HepG2 (cell line): ENCODE results near the gene OSER1. TPM values are rescaled to one million over a fixed set of nuclear protein-coding genes. Genes with fewer than 3 reads are reported as not detected.
A peak's percentile ranks its signal among the peaks of the same experiment; 100 is the strongest.

ENCODE experiments used
- ARHGAP35 ChIP-seq: sonication (generic); formaldehyde crosslinking; IDR thresholded peaks from 2 replicates; pipeline ENCODE4 v1.9.0; 2022; ENCODE audit warnings: mild to moderate bottlenecking, inconsistent platforms, moderate library complexity, missing genetic modification reagents, borderline replicate concordance
- ARNTL ChIP-seq: sonication (generic); formaldehyde crosslinking; IDR thresholded peaks from 2 replicates; pipeline ENCODE4 v1.4.0; 2020; ENCODE audit warnings: mild to moderate bottlenecking, missing genetic modification reagents
- BRCA1 ChIP-seq: sonication (generic); formaldehyde crosslinking; IDR thresholded peaks from 2 replicates; pipeline ENCODE4 v1.4.0; 2020; ENCODE audit warnings: missing genetic modification reagents
- CEBPB ChIP-seq: IDR thresholded peaks from 2 replicates; pipeline ENCODE4 v1.6.1; 2011; ENCODE audit warnings: low read depth, low read length, improper control_type of control experiment, borderline replicate concordance
- ETV5 ChIP-seq: IDR thresholded peaks from 2 replicates; pipeline ENCODE4 v1.6.1; 2018; ENCODE audit warnings: missing biosample characterization, missing genetic modification reagents, inconsistent platforms, borderline replicate concordance
- MXI1 ChIP-seq: IDR thresholded peaks from 3 replicates; pipeline ENCODE4 v1.6.1; 2012; ENCODE audit warnings: low read depth, low read length, inconsistent platforms, borderline replicate concordance
- PHF5A ChIP-seq: IDR thresholded peaks from one replicate; pipeline ENCODE4 v1.6.1; 2018; ENCODE audit warnings: low read depth, missing genetic modification reagents; ENCODE audit not compliant: unreplicated experiment
- SALL1 ChIP-seq: sonication (generic); formaldehyde crosslinking; IDR thresholded peaks from 2 replicates; pipeline ENCODE4 v1.8.0; 2022; ENCODE audit warnings: mild to moderate bottlenecking, missing genetic modification reagents
- SNAI1 ChIP-seq: sonication (generic); formaldehyde crosslinking; IDR thresholded peaks from 2 replicates; pipeline ENCODE4 v1.5.0; 2020; ENCODE audit warnings: mild to moderate bottlenecking, missing genetic modification reagents, borderline replicate concordance
- TGIF2 ChIP-seq: IDR thresholded peaks from 2 replicates; pipeline ENCODE4 v1.6.1; 2016; ENCODE audit warnings: control low read depth, missing compliant biosample characterization
- TP53 ChIP-seq: sonication (generic); formaldehyde crosslinking; conservative IDR thresholded peaks from 2 replicates; pipeline ENCODE4 v1.4.0; 2020; ENCODE audit warnings: missing genetic modification reagents
- ZFP37 ChIP-seq: sonication (generic); formaldehyde crosslinking; IDR thresholded peaks from 2 replicates; pipeline ENCODE4 v1.4.0; 2020; ENCODE audit warnings: missing genetic modification reagents, borderline replicate concordance
- ZFP62 ChIP-seq: sonication (generic); formaldehyde crosslinking; IDR thresholded peaks from 2 replicates; pipeline ENCODE4 v1.4.0; 2020; ENCODE audit warnings: missing genetic modification reagents
- ZKSCAN8 ChIP-seq: IDR thresholded peaks from 2 replicates; pipeline ENCODE4 v1.6.1; 2016; ENCODE audit warnings: borderline replicate concordance, missing genetic modification reagents, missing compliant biosample characterization
- ZNF136 ChIP-seq: sonication (generic); formaldehyde crosslinking; IDR thresholded peaks from 2 replicates; pipeline ENCODE4 v1.8.1; 2022; ENCODE audit warnings: low read depth, mild to moderate bottlenecking, moderate library complexity, missing genetic modification reagents
- ZNF263 ChIP-seq: sonication (generic); formaldehyde crosslinking; IDR thresholded peaks from 2 replicates; pipeline ENCODE4 v1.4.0; 2020; ENCODE audit warnings: missing genetic modification reagents
- ZNF570 ChIP-seq: sonication (generic); formaldehyde crosslinking; IDR thresholded peaks from 2 replicates; pipeline ENCODE4 v1.4.0; 2020; ENCODE audit warnings: mild to moderate bottlenecking, missing genetic modification reagents, borderline replicate concordance
- ZNF614 ChIP-seq: IDR thresholded peaks from 2 replicates; pipeline ENCODE4 v1.6.1; 2018; ENCODE audit warnings: missing biosample characterization, missing genetic modification reagents, inconsistent platforms, borderline replicate concordance
- ZNF629 ChIP-seq: sonication (generic); formaldehyde crosslinking; conservative IDR thresholded peaks from 2 replicates; pipeline ENCODE4 v1.5.0; 2020; ENCODE audit warnings: missing genetic modification reagents
- ZNF776 ChIP-seq: sonication (generic); formaldehyde crosslinking; IDR thresholded peaks from 2 replicates; pipeline ENCODE4 v1.4.0; 2020; ENCODE audit warnings: mild to moderate bottlenecking, missing genetic modification reagents
- polyA plus RNA-seq, 8 experiments: library from polyadenylated mRNA; depleted of rRNA in 3 of 8; stranded (reverse) in 7 of 8; unstranded in 1 of 8; fragments of >200 nt; fragmentation: Illumina TruSeq in 4 of 8; extraction: Trizol in 4 of 8; gene quantifications; 2 replicates each; pipeline versions ENCODE4 v1.2.1 to v1.2.3, GENCODE V29; 2011 to 2016; ENCODE audit warnings: low read depth in 4 of 8, missing spikeins in 1 of 8, mixed read lengths in 1 of 8; ENCODE audit not compliant: insufficient read depth in 1 of 8
- total RNA-seq, 5 experiments: library from RNA; depleted of rRNA; stranded (reverse); fragments of >200 nt; fragmentation: Illumina TruSeq; extraction: Trizol; gene quantifications; 2 replicates each; pipeline ENCODE4 v1.2.3, GENCODE V29; 2016; ENCODE audit warnings: low read depth in 1 of 5
- TF ChIP-seq, protein P1 (sequence below): sonication (generic); formaldehyde crosslinking; IDR thresholded peaks from 2 replicates; pipeline ENCODE4 v1.4.0; 2020; ENCODE audit warnings: missing genetic modification reagents, borderline replicate concordance
- TF ChIP-seq, protein P2 (sequence below): IDR thresholded peaks from 2 replicates; pipeline ENCODE4 v1.6.1; 2016
- TF ChIP-seq, protein P3 (sequence below): sonication (generic); formaldehyde crosslinking; IDR thresholded peaks from 2 replicates; pipeline ENCODE4 v1.5.0; 2020; ENCODE audit warnings: mild to moderate bottlenecking, missing genetic modification reagents, borderline replicate concordance
- TF ChIP-seq, protein P4 (sequence below): sonication (generic); formaldehyde crosslinking; IDR thresholded peaks from 2 replicates; pipeline ENCODE4 v1.8.1; 2023; ENCODE audit warnings: mild to moderate bottlenecking, missing genetic modification reagents, borderline replicate concordance
- TF ChIP-seq, protein P5 (sequence below): IDR thresholded peaks from 2 replicates; pipeline ENCODE4 v1.6.1; 2018; ENCODE audit warnings: missing genetic modification reagents, mild to moderate bottlenecking, missing compliant biosample characterization
- TF ChIP-seq, protein P6 (sequence below): IDR thresholded peaks from 2 replicates; pipeline ENCODE4 v1.6.1; 2012; ENCODE audit warnings: inconsistent platforms

The OSER1 gene
- total and polyA plus RNA-seq, 2 of the 13 experiments (the other 11 are each of a cell fraction or from before 2014, with no cell fraction given): 71.2 to 71.5 TPM

DNA sequence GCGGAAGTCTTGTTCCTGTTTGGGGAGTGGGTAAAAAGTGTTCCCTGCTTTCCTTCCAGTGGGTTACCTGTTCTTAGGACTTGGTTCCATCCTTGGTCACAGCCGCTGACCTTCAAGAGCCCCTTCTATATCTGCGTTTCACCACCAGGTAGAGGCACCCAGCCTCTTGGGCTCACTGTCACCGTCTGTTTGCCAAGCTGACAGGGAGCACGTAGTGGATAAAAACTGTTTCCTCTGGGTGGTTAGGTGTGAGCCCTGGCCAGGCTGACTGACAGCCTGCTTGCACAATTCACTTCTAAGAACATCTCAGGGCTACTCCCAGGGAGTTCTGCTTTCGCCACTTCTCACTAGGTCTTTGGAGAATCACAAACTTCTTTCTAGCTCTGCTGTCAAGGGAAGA is 21.8 kb downstream of the OSER1 start (continued):
- TF ChIP-seq, protein P1, sequence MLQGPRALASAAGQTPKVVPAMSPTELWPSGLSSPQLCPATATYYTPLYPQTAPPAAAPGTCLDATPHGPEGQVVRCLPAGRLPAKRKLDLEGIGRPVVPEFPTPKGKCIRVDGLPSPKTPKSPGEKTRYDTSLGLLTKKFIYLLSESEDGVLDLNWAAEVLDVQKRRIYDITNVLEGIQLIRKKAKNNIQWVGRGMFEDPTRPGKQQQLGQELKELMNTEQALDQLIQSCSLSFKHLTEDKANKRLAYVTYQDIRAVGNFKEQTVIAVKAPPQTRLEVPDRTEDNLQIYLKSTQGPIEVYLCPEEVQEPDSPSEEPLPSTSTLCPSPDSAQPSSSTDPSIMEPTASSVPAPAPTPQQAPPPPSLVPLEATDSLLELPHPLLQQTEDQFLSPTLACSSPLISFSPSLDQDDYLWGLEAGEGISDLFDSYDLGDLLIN: 0 out of 2 replicates have a peak, but pooled peaks have one; percentile 26
- peak; percentile 66; the same call in 1 of the 2 replicates for TF ChIP-seq ZNF263 (CRISPR knock-in tag)
- no peak for TF ChIP-seq ARNTL (CRISPR knock-in tag)
- TF ChIP-seq, protein P2, sequence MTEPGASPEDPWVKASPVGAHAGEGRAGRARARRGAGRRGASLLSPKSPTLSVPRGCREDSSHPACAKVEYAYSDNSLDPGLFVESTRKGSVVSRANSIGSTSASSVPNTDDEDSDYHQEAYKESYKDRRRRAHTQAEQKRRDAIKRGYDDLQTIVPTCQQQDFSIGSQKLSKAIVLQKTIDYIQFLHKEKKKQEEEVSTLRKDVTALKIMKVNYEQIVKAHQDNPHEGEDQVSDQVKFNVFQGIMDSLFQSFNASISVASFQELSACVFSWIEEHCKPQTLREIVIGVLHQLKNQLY (CRISPR knock-in tag): 0 out of 2 replicates have a peak, but pooled peaks have one; percentile 31
- TF ChIP-seq MXI1: 0 out of 3 replicates have a peak, but pooled peaks have one; percentile 24
- TF ChIP-seq ZFP37 (CRISPR knock-in tag): 0 out of 2 replicates have a peak, but pooled peaks have one; percentile 33
- peak; percentile 6; the same call in 1 of the 2 replicates for TF ChIP-seq ZNF614 (CRISPR knock-in tag)
- TF ChIP-seq CEBPB: peak; percentile 76
- no peak for TF ChIP-seq TP53 (CRISPR knock-in tag)
- TF ChIP-seq, protein P3, sequence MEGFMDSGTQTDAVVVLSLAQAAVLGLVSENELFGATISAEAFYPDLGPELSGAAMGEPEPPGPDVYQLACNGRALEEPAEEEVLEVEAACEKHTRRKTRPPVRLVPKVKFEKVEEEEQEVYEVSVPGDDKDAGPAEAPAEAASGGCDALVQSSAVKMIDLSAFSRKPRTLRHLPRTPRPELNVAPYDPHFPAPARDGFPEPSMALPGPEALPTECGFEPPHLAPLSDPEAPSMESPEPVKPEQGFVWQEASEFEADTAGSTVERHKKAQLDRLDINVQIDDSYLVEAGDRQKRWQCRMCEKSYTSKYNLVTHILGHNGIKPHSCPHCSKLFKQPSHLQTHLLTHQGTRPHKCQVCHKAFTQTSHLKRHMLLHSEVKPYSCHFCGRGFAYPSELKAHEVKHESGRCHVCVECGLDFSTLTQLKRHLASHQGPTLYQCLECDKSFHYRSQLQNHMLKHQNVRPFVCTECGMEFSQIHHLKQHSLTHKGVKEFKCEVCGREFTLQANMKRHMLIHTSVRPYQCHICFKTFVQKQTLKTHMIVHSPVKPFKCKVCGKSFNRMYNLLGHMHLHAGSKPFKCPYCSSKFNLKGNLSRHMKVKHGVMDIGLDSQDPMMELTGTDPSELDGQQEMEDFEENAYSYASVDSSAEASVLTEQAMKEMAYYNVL (CRISPR knock-in tag): peak; percentile 38; the same call in 1 of the 2 replicates
- TF ChIP-seq ZKSCAN8 (CRISPR knock-in tag): 0 out of 2 replicates have a peak, but pooled peaks have one; percentile 15
- peak; percentile 47; the same call in 1 of the 2 replicates for TF ChIP-seq ETV5
- TF ChIP-seq, protein P4, sequence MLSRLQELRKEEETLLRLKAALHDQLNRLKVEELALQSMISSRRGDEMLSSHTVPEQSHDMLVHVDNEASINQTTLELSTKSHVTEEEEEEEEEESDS (CRISPR knock-in tag): no peak
- no peak for TF ChIP-seq TGIF2 (CRISPR knock-in tag)
- no peak for TF ChIP-seq ZNF776
- TF ChIP-seq ZFP62 (CRISPR knock-in tag): no peak
- TF ChIP-seq BRCA1 (CRISPR knock-in tag): 0 out of 2 replicates have a peak, but pooled peaks have one; percentile 38
- TF ChIP-seq SALL1: peak; percentile 22; the same call in 1 of the 2 replicates
- TF ChIP-seq ZNF136 (CRISPR knock-in tag): 0 out of 2 replicates have a peak, but pooled peaks have one; percentile 24
- TF ChIP-seq ZNF570 (CRISPR knock-in tag): no peak
- no peak for TF ChIP-seq SNAI1 (CRISPR knock-in tag)
- no peak for TF ChIP-seq ARHGAP35 (CRISPR knock-in tag)
- TF ChIP-seq, protein P5, sequence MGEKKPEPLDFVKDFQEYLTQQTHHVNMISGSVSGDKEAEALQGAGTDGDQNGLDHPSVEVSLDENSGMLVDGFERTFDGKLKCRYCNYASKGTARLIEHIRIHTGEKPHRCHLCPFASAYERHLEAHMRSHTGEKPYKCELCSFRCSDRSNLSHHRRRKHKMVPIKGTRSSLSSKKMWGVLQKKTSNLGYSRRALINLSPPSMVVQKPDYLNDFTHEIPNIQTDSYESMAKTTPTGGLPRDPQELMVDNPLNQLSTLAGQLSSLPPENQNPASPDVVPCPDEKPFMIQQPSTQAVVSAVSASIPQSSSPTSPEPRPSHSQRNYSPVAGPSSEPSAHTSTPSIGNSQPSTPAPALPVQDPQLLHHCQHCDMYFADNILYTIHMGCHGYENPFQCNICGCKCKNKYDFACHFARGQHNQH: peak; percentile 67
- TF ChIP-seq, protein P6, sequence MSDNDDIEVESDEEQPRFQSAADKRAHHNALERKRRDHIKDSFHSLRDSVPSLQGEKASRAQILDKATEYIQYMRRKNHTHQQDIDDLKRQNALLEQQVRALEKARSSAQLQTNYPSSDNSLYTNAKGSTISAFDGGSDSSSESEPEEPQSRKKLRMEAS: peak; percentile 34; the same call in 1 of the 2 replicates
- no peak for TF ChIP-seq ZNF629 (CRISPR knock-in tag)
- no peak for TF ChIP-seq PHF5A (CRISPR knock-in tag)
